Measurements from ENCODE around the gene KIAA0753. TPM values are rescaled to one million over a fixed set of nuclear protein-coding genes. Genes with fewer than 3 reads are reported as not detected.

The KIAA0753 gene
- total and polyA plus RNA-seq, 2 of the 8 experiments (the other 6 are each of a cell fraction or from before 2014, with no cell fraction given): 5.0 to 27.1 TPM

GRCh38 chr17:6528557-6528956 lies 112.0 kb downstream of the KIAA0753 start:
- peaks cover 0 to 10% (median 4%) of the 10 kb centered on the region in 4 experiments; a peak in 6 of 7 replicates for H3K4me1 ChIP-seq (replicated peaks in 1 of 4; ENCODE audit: control insufficient read depth in 3 of 4, insufficient read depth in 4 of 4, low read length in 3 of 4)
- H3K4ac ChIP-seq (replicated peaks; ENCODE audit: insufficient read length, low read depth, low read length): no peak overlapping the region
- no peak for FAIRE-seq

More at GRCh38 chr17:6528557-6528956, 112.0 kb downstream of the KIAA0753 start:
- WGBS, 2 experiments (ENCODE audit: extremely low coverage in 1 of 2, insufficient coverage in 1 of 2, insufficient read length in 1 of 2, insufficient replicate concordance in 2 of 2, low coverage in 1 of 2, low lambda C conversion rate in 2 of 2, missing lambda C conversion rate in 1 of 2): 83% methylated on average over 3 of the region's 3 CpGs; no CpG with 5 or more reads in 1 of the 2 experiments
- Histone ChIP-seq H3K4me3 (ENCODE audit: extremely low read depth in 1 of 4, insufficient read depth in 2 of 4, low read depth in 3 of 4, low read length in 4 of 4) (no peak overlapping the region), H3K14ac (ENCODE audit: insufficient read length) (no peak overlapping the region), H2BK15ac (ENCODE audit: low read length) (no peak overlapping the region), H2BK120ac (replicated peaks; ENCODE audit: low read depth, low read length) (no peak overlapping the region), H3K79me2 (ENCODE audit: control insufficient read depth in 1 of 2, insufficient read depth in 2 of 2, low read length in 2 of 2) (no peaks in the 10 kb centered on the region), H4K20me1 (replicated peaks in 1 of 2; ENCODE audit: control insufficient read depth in 1 of 2, insufficient read depth in 2 of 2, low read length in 2 of 2) (no peaks in the 10 kb centered on the region), H3K9me3 (ENCODE audit: insufficient read depth in 2 of 2, low read depth in 1 of 2, low read length in 1 of 2) (no peaks in the 10 kb centered on the region), H3K9ac (replicated peaks in 1 of 4; ENCODE audit: extremely low read depth in 1 of 4, low read depth in 3 of 4, low read length in 3 of 4) (no peak overlapping the region), H3K56ac (replicated peaks; ENCODE audit: insufficient read length, low read depth, low read length) (no peak overlapping the region), H2BK20ac (ENCODE audit: low read length) (no peak overlapping the region), H2AK5ac (ENCODE audit: low read depth, low read length) (no peak overlapping the region; the same call in 1 of the 2 replicates), H2BK5ac (ENCODE audit: low read depth, low read length) (0 out of 2 replicates have a peak overlapping the region, but pooled peaks have one; percentile 38), H2AFZ (ENCODE audit: low read length) (no peak overlapping the region), H2BK12ac (ENCODE audit: low read depth, low read length) (peak overlapping the region; percentile 12; the same call in 1 of the 2 replicates), H3K36me3 (ENCODE audit: control insufficient read depth in 2 of 4, insufficient read depth in 4 of 4, low read length in 3 of 4) (no peaks in the 10 kb centered on the region), H3K79me1 (ENCODE audit: low read depth, low read length) (no peaks in the 10 kb centered on the region), H3K27ac (ENCODE audit: low read depth, low read length) (no peak overlapping the region), H3K27me3 (replicated peaks in 1 of 4; ENCODE audit: control insufficient read depth in 3 of 4, extremely low read depth in 1 of 4, insufficient read depth in 3 of 4, low read length in 3 of 4) (no peaks in the 10 kb centered on the region), H3K4me2 (ENCODE audit: insufficient read depth in 1 of 2, low read depth in 2 of 2, low read length in 2 of 2) (no peak overlapping the region), H3K23me2 (ENCODE audit: low read depth, low read length) (no peaks in the 10 kb centered on the region), H4K5ac (ENCODE audit: insufficient read length, low read depth, low read length) (no peak overlapping the region), H4K91ac (replicated peaks; ENCODE audit: insufficient read length, low read length) (no peak overlapping the region), H3K18ac (ENCODE audit: extremely low read depth, low read length) (no peak overlapping the region), H3K23ac (ENCODE audit: insufficient read length) (no peak overlapping the region), H4K8ac (ENCODE audit: extremely low read depth, insufficient read depth, low read length) (peak overlapping the region; percentile 22)
- ChIA-PET POLR2A (ENCODE audit: partially characterized antibody) (interaction anchor here (0.8 kb wide), 1 partner anchor 17 kb away, joined by 3 read pairs; no protein-coding TSS in a partner anchor), CTCF (ENCODE audit: partially characterized antibody) (interaction anchor here (0.6 to 6.2 kb wide), 7 partner anchors 18 to 1611 kb away, joined by 3 to 36 read pairs (median 4); no protein-coding TSS in a partner anchor)
- TF ChIP-seq KDM4A (IDR thresholded peaks at IDR 0.05; ENCODE audit: low read depth, low read length, severe bottlenecking) (no peak), POU5F1 (IDR thresholded peaks at IDR 0.05; ENCODE audit: low read depth, low read length) (no peak), E2F6 (IDR thresholded peaks at IDR 0.05) (no peak), USF2 (IDR thresholded peaks at IDR 0.05; ENCODE audit: low read length) (no peak), SUZ12 (IDR thresholded peaks at IDR 0.05; ENCODE audit: low read length) (no peak), TAF7 (optimal IDR thresholded peaks at IDR 0.05; ENCODE audit: borderline replicate concordance, low read depth, low read length) (no peak), HDAC6 (IDR thresholded peaks at IDR 0.05; ENCODE audit: low read depth, low read length) (no peak)
- DNase-seq (ENCODE audit: low read depth in 1 of 2, low spot score in 2 of 2): no peak
